OCI-LY3 (cell line): ENCODE data around the gene HIP1.

Experiments used
- H2AFZ ChIP-seq: fragments of 200-600, 300-600 bp; shearing (Covaris generic); 2 replicates; pipeline ENCODE4 v1.6.0; 2014; ENCODE audit warnings: antibody characterized with exemption, low read depth, low read length
- H3K27ac ChIP-seq: fragments of 200-600, 300-600 bp; sonication (generic); 2 replicates; pipeline ENCODE4 v1.5.1; 2014; ENCODE audit warnings: mild to moderate bottlenecking, low read length, moderate library complexity, mixed read lengths
- H3K27me3 ChIP-seq: fragments of 200-600, 300-600 bp; sonication (generic); 2 replicates; pipeline ENCODE4 v1.6.1; 2014; ENCODE audit warnings: low read depth, low read length, mixed read lengths
- H3K36me3 ChIP-seq: fragments of 200-600, 300-600 bp; sonication (generic); replicated peaks from 2 replicates; pipeline ENCODE3; 2014; ENCODE audit warnings: low read depth, low read length, mixed read lengths
- H3K4me1 ChIP-seq: fragments of 300-600, 200-600 bp; sonication (generic); 2 replicates; pipeline ENCODE4 v1.6.1; 2014; ENCODE audit warnings: low read length, mixed read lengths
- H3K4me2 ChIP-seq: fragments of 200-600, 300-600 bp; sonication (generic); 2 replicates; pipeline ENCODE4 v1.6.1; 2014; ENCODE audit warnings: low read length, mixed read lengths
- H3K4me3 ChIP-seq: fragments of 300-600, 200-600 bp; sonication (generic); 2 replicates; pipeline ENCODE4 v1.5.1; 2014; ENCODE audit warnings: antibody characterized with exemption, mild to moderate bottlenecking, low read length, moderate library complexity
- H3K79me2 ChIP-seq: fragments of 300-600, 200-600 bp; shearing (Covaris generic); 2 replicates; pipeline ENCODE4 v1.6.1; 2014; ENCODE audit warnings: mild to moderate bottlenecking, low read length, mixed read lengths
- H3K9ac ChIP-seq: fragments of 300-600, 200-600 bp; shearing (Covaris generic); 2 replicates; pipeline ENCODE4 v1.6.0; 2014; ENCODE audit warnings: mild to moderate bottlenecking, low read length, moderate library complexity
- H3K9me3 ChIP-seq: fragments of 200-600, 300-600 bp; shearing (Covaris generic); 2 replicates; pipeline ENCODE4 v1.6.1; 2014; ENCODE audit warnings: low read length, mixed read lengths; ENCODE audit not compliant: insufficient read depth
- H4K20me1 ChIP-seq: fragments of 200-600, 300-600 bp; sonication (generic); 2 replicates; pipeline ENCODE4 v1.6.1; 2016; ENCODE audit warnings: low read length, mixed read lengths; ENCODE audit not compliant: insufficient read depth
- CTCF ChIP-seq: fragments of 200-600, 300-600 bp; sonication (generic); IDR thresholded peaks from 2 replicates; pipeline ENCODE4 v1.5.1; 2014; ENCODE audit warnings: antibody characterized with exemption, low read length, low read depth
- EZH2phosphoT487 ChIP-seq: fragments of 200-600 bp; shearing (Covaris generic); IDR thresholded peaks from 2 replicates; pipeline ENCODE4 v1.6.1; 2018; ENCODE audit warnings: antibody characterized with exemption, mixed run types, low read depth

The HIP1 gene

GRCh38 chr7:75591467-75592255 lies 147.1 kb downstream of the HIP1 start:
- H4K20me1 ChIP-seq: no peaks in the 10 kb centered on the region
- H3K4me1 ChIP-seq: peaks cover 21% of the 10 kb centered on the region
- no peaks in the 10 kb centered on the region for H3K79me2 ChIP-seq
- H3K9ac ChIP-seq: no peak overlapping the region
- no peak overlapping the region for H2AFZ ChIP-seq
- H3K27ac ChIP-seq: no peak overlapping the region
- no peak for TF ChIP-seq EZH2phosphoT487
- TF ChIP-seq CTCF: no peak
- H3K36me3 ChIP-seq: no peaks in the 10 kb centered on the region
- no peaks in the 10 kb centered on the region for H3K27me3 ChIP-seq
- no peak overlapping the region for H3K4me3 ChIP-seq
- no peak overlapping the region for H3K4me2 ChIP-seq
- H3K9me3 ChIP-seq: no peaks in the 10 kb centered on the region

- Histone ChIP-seq H3K36me3 (no peaks in the 10 kb centered on the region), H3K4me3 (no peak overlapping the region), H2AFZ (no peak overlapping the region), H3K9ac (no peak overlapping the region), H4K20me1 (no peaks in the 10 kb centered on the region), H3K27me3 (no peaks in the 10 kb centered on the region), H3K4me2 (no peak overlapping the region), H3K4me1 (peaks cover 14% of the 10 kb centered on the region), H3K9me3 (no peaks in the 10 kb centered on the region), H3K79me2 (no peaks in the 10 kb centered on the region), H3K27ac (no peak overlapping the region)
- TF ChIP-seq EZH2phosphoT487: no peak
- no peak for TF ChIP-seq CTCF
Observed at GRCh38 chr7:75590373-75591005, 148.3 kb downstream of the HIP1 start.

- no peak overlapping the region for H3K9ac ChIP-seq
- TF ChIP-seq CTCF: no peak
- no peak for TF ChIP-seq EZH2phosphoT487
- no peaks in the 10 kb centered on the region for H3K79me2 ChIP-seq
- no peak overlapping the region for H3K4me2 ChIP-seq
- no peak overlapping the region for H2AFZ ChIP-seq
- no peak overlapping the region for H3K4me3 ChIP-seq
- H3K27ac ChIP-seq: no peak overlapping the region
- no peaks in the 10 kb centered on the region for H3K36me3 ChIP-seq
- H3K9me3 ChIP-seq: no peaks in the 10 kb centered on the region
- no peaks in the 10 kb centered on the region for H3K27me3 ChIP-seq
- H3K4me1 ChIP-seq: no peaks in the 10 kb centered on the region
- H4K20me1 ChIP-seq: no peaks in the 10 kb centered on the region
Observed at GRCh38 chr7:75584354-75584753, 154.4 kb downstream of the HIP1 start.

GRCh38 chr7:75583255-75583654 lies 155.5 kb downstream of the HIP1 start:
- H3K27me3 ChIP-seq: no peaks in the 10 kb centered on the region
- TF ChIP-seq EZH2phosphoT487: no peak
- no peak for TF ChIP-seq CTCF
- no peaks in the 10 kb centered on the region for H3K9me3 ChIP-seq
- no peaks in the 10 kb centered on the region for H3K79me2 ChIP-seq
- H3K4me2 ChIP-seq: no peak overlapping the region
- H2AFZ ChIP-seq: no peak overlapping the region
- H3K9ac ChIP-seq: no peak overlapping the region
- H3K36me3 ChIP-seq: no peaks in the 10 kb centered on the region
- H4K20me1 ChIP-seq: no peaks in the 10 kb centered on the region
- no peaks in the 10 kb centered on the region for H3K4me1 ChIP-seq
- no peak overlapping the region for H3K27ac ChIP-seq
- H3K4me3 ChIP-seq: no peak overlapping the region
